Suppressor macrophage treated with lipopolysaccharide for 1 hour (primary cell): ENCODE results near the gene PLEKHA5.
A peak's percentile ranks its signal among the peaks of the same experiment; 100 is the strongest.

Source experiments
- DNase-seq, 3 donors: peaks; one replicate each; pipeline ENCODE4 v3.0.0-alpha.2; 2020 to 2022

The PLEKHA5 gene

GRCh38 chr12:19128485-19128884, 1.0 kb upstream of the PLEKHA5 start:
- DNase-seq = no peak

DNA sequence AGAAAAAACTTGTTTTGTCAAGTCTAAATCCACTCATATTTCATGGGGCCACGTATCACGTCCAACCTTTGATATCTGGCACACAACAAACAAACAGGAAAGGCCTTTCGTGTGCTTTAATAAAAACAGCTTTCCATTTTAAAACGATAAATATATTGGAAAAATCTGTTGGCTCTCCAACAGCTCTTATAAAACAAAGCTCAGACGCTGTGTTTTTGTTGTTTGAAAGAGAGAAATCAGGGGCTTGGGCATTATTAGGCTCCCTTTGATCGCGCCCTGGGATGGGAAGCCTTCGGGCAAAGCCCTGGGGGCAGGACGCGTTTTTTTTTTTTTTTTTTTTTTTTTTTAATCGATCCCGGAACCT, 429 bp upstream of the PLEKHA5 start:
- no peak for DNase-seq

- DNase-seq = peak; percentile 25 to 38 (median 30)
Measured at GRCh38 chr12:19130224-19131024, 891 bp downstream of the PLEKHA5 start.

DNA sequence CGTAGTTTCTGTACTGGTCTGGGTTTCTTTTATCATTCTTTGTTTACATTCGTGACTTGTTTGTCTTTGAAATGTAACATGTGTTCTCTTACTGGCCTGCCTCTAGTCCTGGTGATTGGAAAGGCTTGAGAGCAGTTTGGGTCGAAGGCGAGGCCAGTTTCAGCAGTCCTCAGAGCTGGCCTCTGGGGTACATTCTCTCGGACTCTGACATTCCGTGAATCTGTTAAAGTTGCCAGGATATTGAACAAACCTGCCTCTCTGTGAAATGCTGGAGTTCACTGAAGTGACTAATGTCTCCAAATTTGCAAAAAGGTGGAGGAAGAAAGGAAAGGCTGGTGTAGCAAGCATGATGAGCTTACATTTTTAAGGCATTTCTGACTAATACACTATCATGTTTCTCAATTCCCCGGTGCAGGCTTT, 1.5 kb downstream of the PLEKHA5 start:
- DNase-seq = peak; percentile 21 to 44 (median 34)

- DNase-seq = no peak
Measured at GRCh38 chr12:19138551-19138950, 9.0 kb downstream of the PLEKHA5 start.

GRCh38 chr12:19138956-19139355, 9.4 kb downstream of the PLEKHA5 start:
- DNase-seq = no peak

DNA sequence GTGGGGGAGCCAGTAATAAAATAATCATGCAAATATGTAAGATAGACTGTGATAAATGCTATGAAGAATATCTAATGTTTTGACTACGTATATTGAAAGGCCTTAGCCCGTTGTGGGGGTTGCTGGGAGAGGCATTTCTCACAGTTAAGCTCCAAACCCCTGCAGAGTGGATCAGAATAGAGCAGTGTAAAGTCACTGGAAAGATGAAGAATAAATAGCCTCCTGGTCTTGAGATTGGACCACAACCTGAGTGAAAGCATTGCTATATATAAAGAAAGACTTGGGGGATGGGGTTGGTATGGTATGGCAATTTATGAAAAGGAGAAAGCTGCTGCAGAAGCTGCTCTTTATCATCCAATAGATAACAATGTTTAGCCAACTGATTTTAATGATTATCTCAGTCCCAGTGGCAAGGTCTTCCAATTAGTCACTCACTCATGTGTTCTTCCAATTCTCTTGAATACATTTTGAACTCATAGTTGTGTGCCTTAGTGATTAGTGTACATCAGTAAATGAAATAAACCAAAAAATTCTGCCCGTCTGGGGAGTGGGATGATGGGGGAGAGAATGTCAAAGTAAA, 10.2 kb downstream of the PLEKHA5 start:
- DNase-seq = no peak

DNA sequence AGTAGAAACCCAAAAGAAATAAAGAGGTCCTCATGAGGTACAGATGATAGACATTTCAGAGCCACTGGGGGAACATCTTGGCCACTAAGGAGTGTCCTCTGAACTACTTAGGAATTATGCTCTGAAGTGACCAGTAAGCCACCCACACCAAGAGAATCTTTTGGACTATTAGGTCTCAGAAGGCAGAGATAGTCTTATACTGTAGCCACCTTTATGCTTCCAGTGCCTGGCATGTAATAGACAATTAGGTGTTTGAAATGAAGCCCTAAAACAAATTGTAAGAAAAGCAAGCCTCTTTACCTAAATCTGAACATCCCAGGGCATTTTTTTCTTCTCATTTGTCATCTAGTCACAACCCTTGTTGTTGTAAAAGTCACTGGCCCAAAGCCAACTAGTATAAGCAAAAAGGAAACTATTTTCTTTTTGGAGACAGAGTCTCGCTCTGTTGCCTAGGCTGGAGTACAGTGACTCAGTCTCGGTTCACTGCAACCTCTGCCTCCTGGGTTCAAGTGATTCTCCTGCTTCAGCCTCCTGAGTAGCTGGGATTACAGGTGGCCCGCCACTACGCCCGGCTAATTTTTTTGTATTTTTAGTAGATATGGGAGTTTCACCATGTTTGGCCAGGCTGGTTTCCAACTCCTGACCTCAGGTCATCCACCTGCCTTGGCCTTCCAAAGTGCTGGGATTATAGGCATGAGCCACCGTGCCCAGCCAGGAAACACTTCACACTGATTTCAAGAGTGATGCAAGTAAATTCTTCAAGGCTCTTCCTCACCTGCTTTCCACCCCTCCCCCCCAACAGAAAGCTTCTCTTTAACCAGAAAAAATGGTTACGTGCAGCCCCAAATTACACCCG, 11.1 kb downstream of the PLEKHA5 start:
- no peak for DNase-seq

- DNase-seq = no peak
Measured at GRCh38 chr12:19142499-19142898, 13.0 kb downstream of the PLEKHA5 start.

GRCh38 chr12:19144287-19144686, 14.8 kb downstream of the PLEKHA5 start:
- DNase-seq = no peak

DNA sequence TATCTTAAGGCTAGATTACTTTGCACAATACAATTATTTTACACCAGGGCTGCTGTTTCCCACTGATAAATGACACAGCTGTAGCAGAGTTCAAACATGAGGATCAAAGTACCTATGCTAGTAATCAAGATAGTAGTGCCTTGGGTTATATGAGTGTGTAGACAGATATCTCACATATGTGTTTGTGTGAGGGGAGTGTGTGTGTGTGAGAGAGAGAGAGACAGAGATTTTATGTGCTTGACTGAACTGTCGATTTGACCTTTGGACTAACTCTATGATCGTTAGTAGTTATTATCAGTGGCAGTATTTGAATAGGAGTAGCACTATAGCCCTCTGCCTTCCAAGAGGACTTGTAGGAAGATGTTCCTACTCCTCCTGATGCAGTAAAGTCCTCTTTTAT, 15.5 kb downstream of the PLEKHA5 start:
- no peak for DNase-seq

GRCh38 chr12:19148860-19149259, 19.3 kb downstream of the PLEKHA5 start:
- DNase-seq = peak in 2 of 3 donors; percentile 50 to 60

DNA sequence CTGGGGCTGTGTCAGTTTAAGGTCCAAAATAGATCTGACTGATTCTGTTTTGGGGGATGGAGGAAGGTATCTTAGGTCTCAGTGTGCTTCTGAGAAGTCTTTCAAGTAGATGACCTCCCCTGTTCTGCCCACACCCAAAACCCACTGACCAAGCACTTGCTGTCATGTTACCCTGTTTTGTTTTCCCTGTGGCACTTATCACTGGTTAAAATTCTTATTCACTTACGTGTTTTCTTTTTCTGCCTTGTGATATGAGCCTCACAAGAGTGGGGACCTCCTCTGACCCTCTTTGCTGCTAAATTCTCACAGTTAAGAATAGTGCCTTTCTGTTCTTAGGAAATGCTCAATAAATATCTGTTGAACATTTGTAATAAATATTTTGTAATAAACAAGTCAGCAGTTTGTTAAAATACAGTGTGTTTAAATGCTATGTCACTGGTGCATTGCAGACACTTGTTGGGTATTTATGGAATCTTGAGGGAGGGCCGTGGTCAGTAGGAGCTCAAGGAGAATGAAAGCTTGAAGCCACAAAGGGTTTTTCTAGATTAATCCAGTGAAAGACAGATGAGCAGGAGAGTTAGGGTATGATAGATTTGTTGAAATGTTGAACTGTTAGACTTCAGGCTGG, 20.9 kb downstream of the PLEKHA5 start:
- DNase-seq = no peak

GRCh38 chr12:19151298-19151697, 21.8 kb downstream of the PLEKHA5 start:
- no peak for DNase-seq

- no peak for DNase-seq
Measured at GRCh38 chr12:19153396-19153795, 23.9 kb downstream of the PLEKHA5 start.

DNA sequence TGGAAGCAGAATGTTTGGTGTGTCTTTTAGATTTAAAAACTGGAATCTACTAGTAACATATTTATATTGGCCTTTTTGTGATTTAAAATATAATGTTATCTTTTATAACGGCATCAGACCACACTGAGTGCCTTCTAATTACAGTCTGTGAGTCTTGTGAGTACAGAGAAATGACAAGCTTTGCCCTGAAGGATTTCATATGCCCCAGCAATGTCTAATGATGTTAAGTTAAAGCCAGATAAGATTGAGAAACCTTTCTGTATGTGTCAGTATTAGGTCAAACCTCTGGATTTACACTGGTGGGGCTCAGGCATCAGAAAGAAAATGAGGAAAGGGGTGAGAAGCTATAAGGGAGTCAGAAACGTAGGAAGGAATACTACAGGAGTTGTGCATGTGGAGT, 25.2 kb downstream of the PLEKHA5 start:
- no peak for DNase-seq

- no peak for DNase-seq
Measured at GRCh38 chr12:19155981-19156734, 26.6 kb downstream of the PLEKHA5 start.

GRCh38 chr12:19158923-19159322, 29.4 kb downstream of the PLEKHA5 start:
- no peak for DNase-seq

- DNase-seq = no peak
Measured at GRCh38 chr12:19161216-19161615, 31.7 kb downstream of the PLEKHA5 start.

GRCh38 chr12:19165451-19165850, 35.9 kb downstream of the PLEKHA5 start:
- no peak for DNase-seq

DNA sequence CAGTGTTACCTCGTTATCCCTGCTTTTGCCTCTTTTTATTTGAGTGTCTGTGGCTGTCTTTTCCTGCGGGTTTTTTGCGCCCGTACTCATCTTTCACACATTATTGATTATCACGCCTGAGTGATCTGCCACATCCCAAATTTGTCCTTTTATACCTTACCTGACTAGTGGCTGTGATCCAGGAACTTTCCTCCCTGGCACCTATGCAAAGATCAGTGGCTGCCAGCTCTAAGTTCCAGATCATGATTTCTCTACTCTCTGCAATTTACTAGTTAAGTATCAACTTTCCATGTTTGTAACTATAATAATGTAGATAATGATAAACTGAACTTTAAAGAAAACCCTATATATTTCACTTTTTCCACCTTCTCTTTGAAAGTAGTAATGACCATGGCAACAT, 36.9 kb downstream of the PLEKHA5 start:
- DNase-seq = no peak

- DNase-seq = no peak
Measured at GRCh38 chr12:19166956-19167355, 37.4 kb downstream of the PLEKHA5 start.

DNA sequence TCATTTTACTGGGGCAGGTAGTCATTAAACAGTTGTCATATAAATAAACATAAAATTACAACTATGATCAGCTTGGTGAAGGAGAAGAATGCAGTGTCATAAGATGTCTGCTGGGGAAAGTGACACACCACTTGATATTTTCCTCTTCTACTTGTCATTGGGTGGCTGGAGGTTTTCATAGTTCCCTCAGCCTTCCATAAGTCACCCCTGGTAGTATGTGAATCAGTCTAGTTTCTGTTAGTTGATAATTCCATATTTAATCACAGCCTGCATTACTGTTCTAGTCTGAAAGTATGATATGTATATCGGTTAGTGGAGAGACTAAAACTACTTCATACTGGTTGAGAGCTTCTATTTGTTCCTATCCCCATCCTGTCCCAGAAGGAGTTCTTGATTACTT, 38.2 kb downstream of the PLEKHA5 start:
- no peak for DNase-seq
